K562 (cell line): ENCODE measurements around the gene CDC27. TPM values are rescaled to one million over a fixed set of nuclear protein-coding genes. Genes with fewer than 3 reads are reported as not detected.
A peak's percentile ranks its signal among the peaks of the same experiment; 100 is the strongest.

Source experiments
- BHLHE40 ChIP-seq: IDR thresholded peaks from 2 replicates; pipeline ENCODE4 v1.6.1; 2011; ENCODE audit warnings: low read length, improper control_type of control experiment
- BRD4 ChIP-seq: fragments of 200-600 bp; sonication (generic); IDR thresholded peaks from 2 replicates; pipeline ENCODE4 v1.6.1; 2017; ENCODE audit warnings: inconsistent platforms
- CBFA2T2 ChIP-seq: fragments of 450-650 bp; conservative IDR thresholded peaks from 2 replicates; pipeline ENCODE4 v1.6.1; 2017; ENCODE audit warnings: mild to moderate bottlenecking
- CC2D1A ChIP-seq: fragments of 450-650 bp; IDR thresholded peaks from 2 replicates; pipeline ENCODE4 v1.6.1; 2017; ENCODE audit warnings: mild to moderate bottlenecking
- ELF4 ChIP-seq: fragments of 450-650 bp; formaldehyde crosslinking; IDR thresholded peaks from 2 replicates; pipeline ENCODE4 v1.4.0; 2022; ENCODE audit warnings: missing genetic modification characterization
- GMEB1 ChIP-seq: fragments of 250-450 bp; sonication (Bioruptor Pico); IDR thresholded peaks from 2 replicates; pipeline ENCODE4 v1.4.0; 2020; ENCODE audit warnings: mild to moderate bottlenecking
- HNRNPH1 ChIP-seq: fragments of 200-400 bp; formaldehyde crosslinking; optimal IDR thresholded peaks from 2 replicates; pipeline ENCODE3; 2017; ENCODE audit warnings: low read depth, mild to moderate bottlenecking, low read length, moderate library complexity
- IFI16 ChIP-seq: fragments of 250-450 bp; sonication (Bioruptor Pico); IDR thresholded peaks from 2 replicates; pipeline ENCODE4 v2.1.2; 2022; ENCODE audit warnings: mild to moderate bottlenecking, inconsistent platforms
- MED1 ChIP-seq: sonication (generic); formaldehyde crosslinking; IDR thresholded peaks from 2 replicates; pipeline ENCODE4 v1.8.1; 2023; ENCODE audit warnings: missing genetic modification reagents, borderline replicate concordance
- NCOR1 ChIP-seq: fragments of 450-650 bp; IDR thresholded peaks from 2 replicates; pipeline ENCODE4 v1.6.1; 2016; ENCODE audit warnings: mild to moderate bottlenecking, moderate library complexity
- NONO ChIP-seq, 2 experiments: fragments of 200-400 bp in 1 of 2; fragments of 450-650 bp in 1 of 2; formaldehyde crosslinking in 1 of 2; IDR thresholded peaks; 2 replicates each; pipeline ENCODE4 v1.6.1; 2017; ENCODE audit warnings: low read depth in 2 of 2, mild to moderate bottlenecking in 2 of 2, moderate library complexity in 2 of 2, low read length in 1 of 2
- POU5F1 ChIP-seq: fragments of 150-350 bp; IDR thresholded peaks from 2 replicates; pipeline ENCODE4 v1.6.1; 2014; ENCODE audit warnings: borderline replicate concordance, low read length, low read depth, mild to moderate bottlenecking; ENCODE audit not compliant: partially characterized antibody
- ZNF146 ChIP-seq: IDR thresholded peaks from one replicate; pipeline ENCODE4 v1.6.1; 2018; ENCODE audit warnings: missing compliant biosample characterization; ENCODE audit not compliant: unreplicated experiment
- ZNF324 ChIP-seq: fragments of 250-450 bp; sonication (Bioruptor Pico); IDR thresholded peaks from 2 replicates; pipeline ENCODE4 v1.4.0; 2020; ENCODE audit warnings: mild to moderate bottlenecking
- polyA plus RNA-seq, 8 experiments: library from polyadenylated mRNA; depleted of rRNA in 4 of 8; stranded (reverse) in 5 of 8; unstranded in 3 of 8; fragments of >200 nt; fragmentation: Nextera tagmentation in 2 of 8; fragmentation: Illumina TruSeq in 1 of 8; extraction: Ambion mirVana in 2 of 8; extraction: Trizol in 1 of 8; gene quantifications; 2 replicates each; pipeline versions ENCODE4 v1.2.1 to v1.2.3, GENCODE V29; 2011 to 2014; ENCODE audit warnings: inconsistent platforms in 1 of 8, missing spikeins in 1 of 8
- total RNA-seq, 7 experiments: library from RNA; depleted of rRNA in 6 of 7; stranded (reverse); fragments of >200 nt in 6 of 7; fragmentation: Illumina TruSeq in 2 of 7; extraction: Trizol in 2 of 7; gene quantifications; 2 replicates each; pipeline versions ENCODE4 v1.2.1 to v1.2.3, GENCODE V29; 2011 to 2021; ENCODE audit warnings: low replicate concordance in 1 of 7
- TF ChIP-seq, protein P1 (sequence below), 3 experiments: fragments of 200-800 bp in 1 of 3; sonication (Bioruptor generic) in 1 of 3; sonication (generic) in 1 of 3; formaldehyde crosslinking in 1 of 3; IDR thresholded peaks; 2 replicates each; pipeline versions ENCODE4 v1.6.1 to v1.8.0; 2016 to 2022; ENCODE audit warnings: mild to moderate bottlenecking in 2 of 3, missing compliant biosample characterization in 2 of 3, missing genetic modification characterization in 2 of 3, missing genetic modification reagents in 1 of 3
- TF ChIP-seq, protein P2 (sequence below): fragments of 250-450 bp; sonication (Bioruptor Pico); IDR thresholded peaks from 2 replicates; pipeline ENCODE4 v1.9.0; 2021; ENCODE audit warnings: mild to moderate bottlenecking, inconsistent platforms
- TF ChIP-seq, protein P3 (sequence below), 2 experiments: IDR thresholded peaks; 2 replicates each; pipeline ENCODE4 v1.6.1; 2011; ENCODE audit warnings: borderline replicate concordance in 1 of 2, control low read depth in 1 of 2, low read depth in 1 of 2, low read length in 1 of 2, mild to moderate bottlenecking in 1 of 2, mixed read lengths in 1 of 2, moderate library complexity in 1 of 2; ENCODE audit not compliant: insufficient read depth in 1 of 2, insufficient read length in 1 of 2, poor library complexity in 1 of 2, severe bottlenecking in 1 of 2; ENCODE audit errors: extremely low read depth in 1 of 2
- TF ChIP-seq, protein P4 (sequence below): fragments of 450-650 bp; IDR thresholded peaks from 2 replicates; pipeline ENCODE4 v1.6.1; 2016; ENCODE audit warnings: low read depth, mild to moderate bottlenecking, moderate library complexity
- TF ChIP-seq, protein P5 (sequence below): fragments of 450-650 bp; IDR thresholded peaks from 2 replicates; pipeline ENCODE4 v1.6.1; 2016

CDC27 gene
- total and polyA plus RNA-seq, 9 of the 15 experiments (the other 6 are each of a cell fraction or from before 2014, with no cell fraction given) = 28.6 to 155 (median 94.1) TPM

GRCh38 chr17:47218896-47219430, 29.9 kb upstream of the CDC27 start (continued):
- TF ChIP-seq IFI16 = no peak
- peak; percentile 92 for TF ChIP-seq NCOR1
- peak; percentile 93 for TF ChIP-seq CBFA2T2
- TF ChIP-seq MED1 = no peak
- TF ChIP-seq POU5F1 = no peak
- TF ChIP-seq, protein P1, sequence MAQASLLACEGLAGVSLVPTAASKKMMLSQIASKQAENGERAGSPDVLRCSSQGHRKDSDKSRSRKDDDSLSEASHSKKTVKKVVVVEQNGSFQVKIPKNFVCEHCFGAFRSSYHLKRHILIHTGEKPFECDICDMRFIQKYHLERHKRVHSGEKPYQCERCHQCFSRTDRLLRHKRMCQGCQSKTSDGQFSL (CRISPR knock-in tag; IDR thresholded peaks at IDR 0.05) = no peak
- TF ChIP-seq, protein P1 (tag; IDR thresholded peaks at IDR 0.05) = no peak
- TF ChIP-seq BRD4 = no peak
- TF ChIP-seq, protein P2, sequence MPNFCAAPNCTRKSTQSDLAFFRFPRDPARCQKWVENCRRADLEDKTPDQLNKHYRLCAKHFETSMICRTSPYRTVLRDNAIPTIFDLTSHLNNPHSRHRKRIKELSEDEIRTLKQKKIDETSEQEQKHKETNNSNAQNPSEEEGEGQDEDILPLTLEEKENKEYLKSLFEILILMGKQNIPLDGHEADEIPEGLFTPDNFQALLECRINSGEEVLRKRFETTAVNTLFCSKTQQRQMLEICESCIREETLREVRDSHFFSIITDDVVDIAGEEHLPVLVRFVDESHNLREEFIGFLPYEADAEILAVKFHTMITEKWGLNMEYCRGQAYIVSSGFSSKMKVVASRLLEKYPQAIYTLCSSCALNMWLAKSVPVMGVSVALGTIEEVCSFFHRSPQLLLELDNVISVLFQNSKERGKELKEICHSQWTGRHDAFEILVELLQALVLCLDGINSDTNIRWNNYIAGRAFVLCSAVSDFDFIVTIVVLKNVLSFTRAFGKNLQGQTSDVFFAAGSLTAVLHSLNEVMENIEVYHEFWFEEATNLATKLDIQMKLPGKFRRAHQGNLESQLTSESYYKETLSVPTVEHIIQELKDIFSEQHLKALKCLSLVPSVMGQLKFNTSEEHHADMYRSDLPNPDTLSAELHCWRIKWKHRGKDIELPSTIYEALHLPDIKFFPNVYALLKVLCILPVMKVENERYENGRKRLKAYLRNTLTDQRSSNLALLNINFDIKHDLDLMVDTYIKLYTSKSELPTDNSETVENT (CRISPR knock-in tag) = no peak
- TF ChIP-seq GMEB1 (CRISPR knock-in tag) = 0 out of 2 replicates have a peak, but pooled peaks have one; percentile 25
- TF ChIP-seq NONO (IDR thresholded peaks at IDR 0.05; ENCODE audit: low read depth in 2 of 2, low read length in 1 of 2) = peak in 1 of 2 experiments; percentile 66; a peak in 1 of 4 replicates
- TF ChIP-seq ZNF324 (CRISPR knock-in tag) = no peak
- TF ChIP-seq, protein P3, sequence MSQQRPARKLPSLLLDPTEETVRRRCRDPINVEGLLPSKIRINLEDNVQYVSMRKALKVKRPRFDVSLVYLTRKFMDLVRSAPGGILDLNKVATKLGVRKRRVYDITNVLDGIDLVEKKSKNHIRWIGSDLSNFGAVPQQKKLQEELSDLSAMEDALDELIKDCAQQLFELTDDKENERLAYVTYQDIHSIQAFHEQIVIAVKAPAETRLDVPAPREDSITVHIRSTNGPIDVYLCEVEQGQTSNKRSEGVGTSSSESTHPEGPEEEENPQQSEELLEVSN (IDR thresholded peaks at IDR 0.05; ENCODE audit: borderline replicate concordance in 1 of 2, extremely low read depth in 1 of 2, insufficient read depth in 1 of 2, insufficient read length in 1 of 2, low read depth in 1 of 2, low read length in 1 of 2, poor library complexity in 1 of 2, severe bottlenecking in 1 of 2) = peak in 1 of 2 experiments; percentile 17
- 0 out of 2 replicates have a peak, but pooled peaks have one; percentile 2 for TF ChIP-seq ELF4 (CRISPR knock-in tag)
- no peak for TF ChIP-seq ZNF146 (CRISPR knock-in tag)
- peak; percentile 63; the same call in 1 of the 2 replicates for TF ChIP-seq CC2D1A
- TF ChIP-seq, protein P4, sequence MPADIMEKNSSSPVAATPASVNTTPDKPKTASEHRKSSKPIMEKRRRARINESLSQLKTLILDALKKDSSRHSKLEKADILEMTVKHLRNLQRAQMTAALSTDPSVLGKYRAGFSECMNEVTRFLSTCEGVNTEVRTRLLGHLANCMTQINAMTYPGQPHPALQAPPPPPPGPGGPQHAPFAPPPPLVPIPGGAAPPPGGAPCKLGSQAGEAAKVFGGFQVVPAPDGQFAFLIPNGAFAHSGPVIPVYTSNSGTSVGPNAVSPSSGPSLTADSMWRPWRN = peak; percentile 41; the same call in 1 of the 2 replicates
- TF ChIP-seq, protein P5, sequence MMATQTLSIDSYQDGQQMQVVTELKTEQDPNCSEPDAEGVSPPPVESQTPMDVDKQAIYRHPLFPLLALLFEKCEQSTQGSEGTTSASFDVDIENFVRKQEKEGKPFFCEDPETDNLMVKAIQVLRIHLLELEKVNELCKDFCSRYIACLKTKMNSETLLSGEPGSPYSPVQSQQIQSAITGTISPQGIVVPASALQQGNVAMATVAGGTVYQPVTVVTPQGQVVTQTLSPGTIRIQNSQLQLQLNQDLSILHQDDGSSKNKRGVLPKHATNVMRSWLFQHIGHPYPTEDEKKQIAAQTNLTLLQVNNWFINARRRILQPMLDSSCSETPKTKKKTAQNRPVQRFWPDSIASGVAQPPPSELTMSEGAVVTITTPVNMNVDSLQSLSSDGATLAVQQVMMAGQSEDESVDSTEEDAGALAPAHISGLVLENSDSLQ = peak; percentile 84
- TF ChIP-seq BHLHE40 = peak; percentile 57
- no peak for TF ChIP-seq HNRNPH1
